ENCODE measurements around the gene ADAMTSL2. TPM values are rescaled to one million over a fixed set of nuclear protein-coding genes. Genes with fewer than 3 reads are reported as not detected.

The ADAMTSL2 gene
- total and polyA plus RNA-seq, 4 donors: 0.38 to 20.9 (median 1.9) TPM; not detected in 1

DNA sequence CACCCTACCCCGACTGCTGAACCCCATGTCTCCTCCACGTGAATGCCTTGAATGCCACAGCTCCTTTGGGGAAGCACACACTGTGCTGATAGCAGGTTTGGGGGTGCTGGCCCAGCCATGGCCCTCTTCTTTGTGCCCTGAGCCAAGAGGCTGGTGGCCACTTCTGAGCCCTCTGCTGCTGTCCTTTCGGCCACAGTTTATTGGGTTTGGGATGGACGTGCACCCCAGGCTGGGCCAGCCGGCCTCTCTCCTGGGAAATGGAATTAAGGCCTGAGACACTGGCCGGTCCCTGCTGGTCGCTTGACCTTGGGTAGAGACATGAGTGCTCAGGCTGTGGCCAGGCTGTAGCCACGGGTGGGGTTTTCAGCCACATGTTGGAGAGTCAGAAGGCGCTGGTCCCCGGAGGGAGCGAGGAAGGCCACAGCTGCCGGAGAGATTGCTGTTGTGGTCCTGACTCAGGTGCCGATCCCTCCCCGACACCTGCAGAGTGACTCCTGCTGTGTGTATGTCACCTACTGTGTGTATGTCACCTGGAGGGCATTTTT is 48.1 kb downstream of the ADAMTSL2 start:
- no peak for DNase-seq
- 95% methylated on average over 14 of the region's 14 CpGs for WGBS, 2 donors
- Histone ChIP-seq H3K36me3 (ENCODE audit: control insufficient read depth in 1 of 2, insufficient read depth in 2 of 2, low read length in 1 of 2) (no peaks in the 10 kb centered on the region), H3K4me1 (ENCODE audit: control insufficient read depth in 1 of 2, insufficient read depth in 2 of 2, low read length in 2 of 2) (no peaks in the 10 kb centered on the region), H3K27me3 (ENCODE audit: control insufficient read depth in 1 of 2, insufficient read depth in 2 of 2, low read length in 1 of 2) (no peaks in the 10 kb centered on the region), H3K9me3 (ENCODE audit: control insufficient read depth, low read length) (no peaks in the 10 kb centered on the region), H3K4me3 (ENCODE audit: low read length in 2 of 2) (no peak overlapping the region), H3K27ac (ENCODE audit: low read depth in 1 of 2, low read length in 2 of 2) (no peak overlapping the region)
- no peak for ATAC-seq (ENCODE audit: low FRiP score)
- intact Hi-C loops (cut with DNase I): no loop called here

- H3K27me3 ChIP-seq (ENCODE audit: control insufficient read depth in 1 of 2, insufficient read depth in 2 of 2, low read length in 1 of 2): no peaks in the 10 kb centered on the region
- ATAC-seq (ENCODE audit: low FRiP score) (no peak), DNase-seq (no peak)
- H3K27ac ChIP-seq (ENCODE audit: low read depth in 1 of 2, low read length in 2 of 2): no peak overlapping the region
- WGBS, 2 donors: 86 to 88% methylated on average over 3 of the region's 3 CpGs
- H3K9me3 ChIP-seq (ENCODE audit: control insufficient read depth, low read length): no peaks in the 10 kb centered on the region
- H3K4me1 ChIP-seq (ENCODE audit: control insufficient read depth in 1 of 2, insufficient read depth in 2 of 2, low read length in 2 of 2): no peaks in the 10 kb centered on the region
- no peaks in the 10 kb centered on the region for H3K36me3 ChIP-seq (ENCODE audit: control insufficient read depth in 1 of 2, insufficient read depth in 2 of 2, low read length in 1 of 2)
- intact Hi-C loops (cut with DNase I): no loop called here
- H3K4me3 ChIP-seq (ENCODE audit: low read length in 2 of 2): no peak overlapping the region
These were observed 48.6 kb downstream of the ADAMTSL2 start for GRCh38 chr9:133583111-133583510.

DNA sequence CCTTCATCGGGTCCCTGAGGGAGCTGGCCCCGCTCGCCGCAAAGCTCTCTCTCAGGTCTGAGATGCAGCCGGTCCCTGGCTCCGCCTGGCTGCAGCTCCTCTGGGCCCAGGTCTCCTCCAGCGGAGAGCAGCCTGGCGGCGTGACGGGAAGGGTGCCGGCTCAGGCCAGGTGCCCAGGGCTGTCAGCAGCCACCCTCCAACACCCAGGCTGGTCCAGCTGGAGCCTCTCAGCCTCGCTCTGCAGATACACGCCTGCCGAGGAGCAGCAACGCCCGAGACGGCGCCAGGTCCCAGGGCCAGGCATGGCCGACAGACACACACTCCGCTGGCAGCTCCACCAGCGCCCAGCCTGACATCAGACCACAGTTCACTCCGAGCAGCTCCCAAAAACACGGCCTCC is 49.1 kb downstream of the ADAMTSL2 start:
- DNase-seq (no peak), ATAC-seq (ENCODE audit: low FRiP score) (no peak)
- H3K9me3 ChIP-seq (ENCODE audit: control insufficient read depth, low read length): no peaks in the 10 kb centered on the region
- no peaks in the 10 kb centered on the region for H3K36me3 ChIP-seq (ENCODE audit: control insufficient read depth in 1 of 2, insufficient read depth in 2 of 2, low read length in 1 of 2)
- no peaks in the 10 kb centered on the region for H3K4me1 ChIP-seq (ENCODE audit: control insufficient read depth in 1 of 2, insufficient read depth in 2 of 2, low read length in 2 of 2)
- H3K4me3 ChIP-seq (ENCODE audit: low read length in 2 of 2): no peak overlapping the region
- no peak overlapping the region for H3K27ac ChIP-seq (ENCODE audit: low read depth in 1 of 2, low read length in 2 of 2)
- intact Hi-C loops (cut with DNase I): no loop called here
- 55 to 72% methylated on average over 23 of the region's 23 CpGs for WGBS, 2 donors
- H3K27me3 ChIP-seq (ENCODE audit: control insufficient read depth in 1 of 2, insufficient read depth in 2 of 2, low read length in 1 of 2): no peaks in the 10 kb centered on the region

- intact Hi-C loops (cut with DNase I): no loop called here
- Histone ChIP-seq H3K27ac (ENCODE audit: low read depth in 1 of 2, low read length in 2 of 2) (no peak overlapping the region), H3K36me3 (ENCODE audit: control insufficient read depth in 1 of 2, insufficient read depth in 2 of 2, low read length in 1 of 2) (no peaks in the 10 kb centered on the region), H3K4me3 (ENCODE audit: low read length in 2 of 2) (no peak overlapping the region), H3K27me3 (ENCODE audit: control insufficient read depth in 1 of 2, insufficient read depth in 2 of 2, low read length in 1 of 2) (no peaks in the 10 kb centered on the region), H3K4me1 (ENCODE audit: control insufficient read depth in 1 of 2, insufficient read depth in 2 of 2, low read length in 2 of 2) (no peaks in the 10 kb centered on the region), H3K9me3 (ENCODE audit: control insufficient read depth, low read length) (no peaks in the 10 kb centered on the region)
- ATAC-seq (ENCODE audit: low FRiP score) (no peak), DNase-seq (no peak)
- WGBS, 2 donors: 68 to 70% methylated on average over 5 of the region's 5 CpGs
These were observed 49.7 kb downstream of the ADAMTSL2 start for GRCh38 chr9:133584167-133584558.

DNA sequence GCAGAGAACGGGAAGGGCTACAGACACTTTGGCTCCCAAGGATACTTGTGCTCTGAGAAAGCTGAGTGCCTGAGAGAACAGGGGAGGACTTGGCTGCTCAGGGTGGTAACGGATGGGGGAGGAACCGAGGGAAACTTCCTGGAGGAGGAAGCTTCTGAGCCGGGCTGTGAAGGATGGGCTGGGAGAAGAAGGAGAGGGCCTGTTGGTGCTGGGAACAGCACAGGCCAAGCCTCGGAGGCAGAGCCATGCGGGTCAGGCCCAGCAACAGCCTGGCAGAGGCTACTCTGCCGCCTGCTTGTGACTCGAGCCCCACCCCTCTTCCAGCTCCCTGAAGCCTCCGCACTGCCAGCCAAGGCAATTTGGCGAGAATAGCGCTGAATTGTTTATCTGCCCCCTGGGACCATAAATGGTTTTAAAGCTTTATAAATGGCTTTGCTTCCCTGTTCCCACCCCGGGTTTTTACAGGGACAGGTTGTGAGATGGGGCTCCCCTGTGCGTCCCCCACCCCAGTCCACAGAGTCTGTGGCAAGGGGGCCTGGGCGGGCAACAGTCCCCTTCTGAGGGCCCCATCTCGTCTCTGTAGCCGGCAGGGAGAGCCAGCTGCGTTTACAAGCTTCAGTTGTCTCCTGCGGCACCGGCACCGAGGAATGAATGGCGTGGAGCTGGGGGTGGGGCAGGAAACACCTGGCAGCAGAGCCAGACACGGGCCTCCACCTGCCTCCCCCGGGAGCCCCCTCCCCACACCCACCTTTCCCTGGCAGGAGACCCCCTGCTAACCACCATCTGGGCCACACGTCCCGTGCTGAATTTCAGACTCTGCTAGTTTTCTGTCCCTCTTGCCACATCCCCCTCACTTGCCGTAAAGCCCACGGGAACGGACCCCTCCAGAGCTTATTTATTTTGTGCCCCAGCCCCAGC is 50.3 kb downstream of the ADAMTSL2 start:
- no peak overlapping the region for H3K4me3 ChIP-seq (ENCODE audit: low read length in 2 of 2)
- ATAC-seq (ENCODE audit: low FRiP score) (peak; percentile 55), DNase-seq (no peak)
- H3K27ac ChIP-seq (ENCODE audit: low read depth in 1 of 2, low read length in 2 of 2): no peak overlapping the region
- no peaks in the 10 kb centered on the region for H3K36me3 ChIP-seq (ENCODE audit: control insufficient read depth in 1 of 2, insufficient read depth in 2 of 2, low read length in 1 of 2)
- no peaks in the 10 kb centered on the region for H3K27me3 ChIP-seq (ENCODE audit: control insufficient read depth in 1 of 2, insufficient read depth in 2 of 2, low read length in 1 of 2)
- H3K4me1 ChIP-seq (ENCODE audit: control insufficient read depth in 1 of 2, insufficient read depth in 2 of 2, low read length in 2 of 2): no peaks in the 10 kb centered on the region
- 2 to 6% methylated on average over 28 of the region's 28 CpGs for WGBS, 2 donors
- intact Hi-C loops (cut with DNase I): no loop called here
- no peaks in the 10 kb centered on the region for H3K9me3 ChIP-seq (ENCODE audit: control insufficient read depth, low read length)

DNA sequence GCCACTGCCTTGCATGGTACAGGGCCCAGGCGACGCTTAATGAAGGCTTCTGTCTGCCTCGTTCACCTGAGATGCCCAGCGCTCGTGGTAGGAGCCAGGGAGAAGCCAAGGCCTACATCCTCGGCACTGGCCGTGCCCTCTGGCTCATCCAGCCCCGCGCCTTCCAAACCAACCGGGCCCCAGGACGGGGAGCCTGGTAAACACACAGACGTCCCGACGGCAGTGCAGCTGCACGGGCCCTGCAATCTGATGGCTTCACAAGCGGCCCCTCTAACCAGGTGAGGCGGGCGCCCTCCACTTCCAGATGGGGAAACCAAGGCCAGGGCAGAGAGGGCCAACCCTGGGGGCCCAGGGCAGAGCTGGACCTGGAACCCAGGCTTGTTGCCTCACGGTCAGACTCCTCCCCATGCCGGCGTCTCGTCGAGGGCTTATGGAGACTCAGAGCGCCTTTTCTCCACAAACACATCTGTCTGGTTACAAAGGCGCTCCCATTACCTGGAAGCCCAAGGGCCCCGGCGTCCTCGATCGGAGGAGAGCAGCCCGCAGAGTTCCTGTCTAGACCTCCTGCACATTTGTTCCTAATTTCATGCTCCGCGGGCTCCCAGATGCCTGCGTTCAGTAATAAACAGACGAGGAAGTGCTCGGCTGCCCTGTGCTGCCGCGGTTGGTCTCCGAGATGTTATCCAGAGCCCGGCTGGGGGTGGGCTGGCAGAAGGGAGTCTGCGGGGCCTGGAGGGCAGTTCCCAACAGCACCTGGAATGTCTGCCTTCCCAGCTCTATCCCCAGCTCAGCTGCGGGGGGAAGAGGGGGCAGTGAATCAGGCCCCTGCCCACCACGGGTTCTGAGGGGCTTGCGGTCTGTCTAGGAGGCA is 51.2 kb downstream of the ADAMTSL2 start:
- Histone ChIP-seq H3K4me3 (ENCODE audit: low read length in 2 of 2) (no peak overlapping the region), H3K9me3 (ENCODE audit: control insufficient read depth, low read length) (no peaks in the 10 kb centered on the region), H3K4me1 (ENCODE audit: control insufficient read depth in 1 of 2, insufficient read depth in 2 of 2, low read length in 2 of 2) (no peaks in the 10 kb centered on the region), H3K27me3 (ENCODE audit: control insufficient read depth in 1 of 2, insufficient read depth in 2 of 2, low read length in 1 of 2) (no peaks in the 10 kb centered on the region), H3K36me3 (ENCODE audit: control insufficient read depth in 1 of 2, insufficient read depth in 2 of 2, low read length in 1 of 2) (no peaks in the 10 kb centered on the region), H3K27ac (ENCODE audit: low read depth in 1 of 2, low read length in 2 of 2) (no peak overlapping the region)
- no peak for ATAC-seq (ENCODE audit: low FRiP score)
- intact Hi-C loops (cut with DNase I): no loop called here
- WGBS, 2 donors: 11 to 15% methylated on average over 43 of the region's 43 CpGs
- no peak for DNase-seq

GRCh38 chr9:133587051-133587450 is 52.5 kb downstream of the ADAMTSL2 start:
- Histone ChIP-seq H3K27me3 (ENCODE audit: control insufficient read depth in 1 of 2, insufficient read depth in 2 of 2, low read length in 1 of 2) (no peaks in the 10 kb centered on the region), H3K4me3 (ENCODE audit: low read length in 2 of 2) (no peak overlapping the region), H3K4me1 (ENCODE audit: control insufficient read depth in 1 of 2, insufficient read depth in 2 of 2, low read length in 2 of 2) (no peaks in the 10 kb centered on the region), H3K36me3 (ENCODE audit: control insufficient read depth in 1 of 2, insufficient read depth in 2 of 2, low read length in 1 of 2) (no peaks in the 10 kb centered on the region), H3K9me3 (ENCODE audit: control insufficient read depth, low read length) (no peaks in the 10 kb centered on the region), H3K27ac (ENCODE audit: low read depth in 1 of 2, low read length in 2 of 2) (no peak overlapping the region)
- no peak for DNase-seq
- intact Hi-C loops (cut with DNase I): no loop called here
- ATAC-seq (ENCODE audit: low FRiP score): no peak
- WGBS, 2 donors: 81 to 85% methylated on average over 8 of the region's 8 CpGs

DNA sequence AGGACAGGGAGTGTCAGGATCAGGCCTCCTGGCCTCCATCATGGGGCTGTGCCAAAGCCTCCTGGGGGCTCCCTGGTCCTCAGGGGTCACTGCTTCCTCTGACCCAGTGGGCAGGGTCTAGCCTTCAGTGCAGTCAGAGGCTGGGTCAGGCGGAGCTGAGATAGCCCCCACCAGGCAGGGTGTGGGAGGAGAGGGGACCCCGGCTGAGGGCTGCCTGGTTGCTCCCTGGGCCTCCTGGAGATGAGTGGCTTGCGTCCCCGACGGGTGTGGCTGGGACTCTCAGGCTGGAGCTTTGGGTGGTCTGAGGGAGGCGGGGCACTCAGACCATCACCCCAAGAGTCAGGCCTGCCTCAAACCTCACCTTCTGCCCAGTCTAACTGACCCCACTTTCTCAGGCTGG is 53.0 kb downstream of the ADAMTSL2 start:
- intact Hi-C loops (cut with DNase I): no loop called here
- Histone ChIP-seq H3K4me3 (ENCODE audit: low read length in 2 of 2) (no peak overlapping the region), H3K36me3 (ENCODE audit: control insufficient read depth in 1 of 2, insufficient read depth in 2 of 2, low read length in 1 of 2) (no peaks in the 10 kb centered on the region), H3K9me3 (ENCODE audit: control insufficient read depth, low read length) (no peaks in the 10 kb centered on the region), H3K27me3 (ENCODE audit: control insufficient read depth in 1 of 2, insufficient read depth in 2 of 2, low read length in 1 of 2) (no peaks in the 10 kb centered on the region), H3K4me1 (ENCODE audit: control insufficient read depth in 1 of 2, insufficient read depth in 2 of 2, low read length in 2 of 2) (no peaks in the 10 kb centered on the region), H3K27ac (ENCODE audit: low read depth in 1 of 2, low read length in 2 of 2) (no peak overlapping the region)
- DNase-seq (no peak), ATAC-seq (ENCODE audit: low FRiP score) (no peak)
- WGBS, 2 donors: 88 to 89% methylated on average over 6 of the region's 6 CpGs

Data from aorta (tissue), 5 donors.